Measurements from ENCODE around the gene PTBP2. TPM values are rescaled to one million over a fixed set of nuclear protein-coding genes. Genes with fewer than 3 reads are reported as not detected.

PTBP2 gene
- total and polyA plus RNA-seq, 2 experiments from 2014 or later, result 8.3 to 9.6 TPM

- peaks cover 8% of the 10 kb centered on the region for H3K36me3 ChIP-seq (ENCODE audit: low read depth)
- no peaks in the 10 kb centered on the region for H3K27me3 ChIP-seq (replicated peaks; ENCODE audit: insufficient read depth)
- H3K9me2 ChIP-seq (ENCODE audit: insufficient read depth), result no peaks in the 10 kb centered on the region
- no peaks in the 10 kb centered on the region for H3F3A ChIP-seq (ENCODE audit: insufficient read depth)
- H3K79me2 ChIP-seq (ENCODE audit: insufficient read depth), result peaks cover 61% of the 10 kb centered on the region
- no peaks in the 10 kb centered on the region for H3K9me3 ChIP-seq (ENCODE audit: low read depth)
- H3K27ac ChIP-seq, result peak overlapping the region; percentile 92
- H3K4me3 ChIP-seq, result peak overlapping the region; percentile 85
- peak overlapping the region; percentile 98 for H2AFZ ChIP-seq
- peaks cover 18% of the 10 kb centered on the region for H3K4me1 ChIP-seq (ENCODE audit: insufficient read depth)
- no peak for TF ChIP-seq EZH2phosphoT487 (IDR thresholded peaks at IDR 0.05; ENCODE audit: insufficient read depth, low read depth)
- no peak for TF ChIP-seq EZH2 (IDR thresholded peaks at IDR 0.05; ENCODE audit: insufficient read depth, poor library complexity, severe bottlenecking)
- peak overlapping the region; percentile 97 for H3K9ac ChIP-seq
- peak; percentile 8 for DNase-seq
- in situ Hi-C loops (cut with MboI), result no loop called here
- 32 to 34% methylated on average over 3 of the region's 3 CpGs for WGBS, 2 experiments (ENCODE audit: low coverage in 1 of 2, low lambda C conversion rate in 2 of 2, missing lambda C conversion rate in 2 of 2)
- H3K4me2 ChIP-seq (ENCODE audit: unreplicated experiment), result peak overlapping the region; percentile 96
- no peaks in the 10 kb centered on the region for H4K20me1 ChIP-seq (ENCODE audit: insufficient read depth)
Measured at GRCh38 chr1:96722958-96723357, 1.4 kb downstream of the PTBP2 start.

GRCh38 chr1:96723377-96723776, 1.8 kb downstream of the PTBP2 start:
- TF ChIP-seq EZH2 (IDR thresholded peaks at IDR 0.05; ENCODE audit: insufficient read depth, poor library complexity, severe bottlenecking) (no peak), EZH2phosphoT487 (IDR thresholded peaks at IDR 0.05; ENCODE audit: insufficient read depth, low read depth) (no peak)
- no peaks in the 10 kb centered on the region for H3F3A ChIP-seq (ENCODE audit: insufficient read depth)
- peaks cover 13% of the 10 kb centered on the region for H3K36me3 ChIP-seq (ENCODE audit: low read depth)
- peak overlapping the region; percentile 23; the same call in 1 of the 2 replicates for H3K27ac ChIP-seq
- H3K9me3 ChIP-seq (ENCODE audit: low read depth), result no peaks in the 10 kb centered on the region
- H2AFZ ChIP-seq, result no peak overlapping the region
- peak overlapping the region; percentile 97 for H3K9ac ChIP-seq
- H3K9me2 ChIP-seq (ENCODE audit: insufficient read depth), result no peaks in the 10 kb centered on the region
- H3K4me3 ChIP-seq, result peak overlapping the region; percentile 85
- H3K4me2 ChIP-seq (ENCODE audit: unreplicated experiment), result peak overlapping the region; percentile 96
- peak; percentile 23 for DNase-seq
- in situ Hi-C loops (cut with MboI), result no loop called here
- peaks cover 18% of the 10 kb centered on the region for H3K4me1 ChIP-seq (ENCODE audit: insufficient read depth)
- 11 to 13% methylated on average over 4 of the region's 4 CpGs for WGBS, 2 experiments (ENCODE audit: low coverage in 1 of 2, low lambda C conversion rate in 2 of 2, missing lambda C conversion rate in 2 of 2)
- H3K79me2 ChIP-seq (ENCODE audit: insufficient read depth), result peaks cover 65% of the 10 kb centered on the region
- H4K20me1 ChIP-seq (ENCODE audit: insufficient read depth), result no peaks in the 10 kb centered on the region
- H3K27me3 ChIP-seq (replicated peaks; ENCODE audit: insufficient read depth), result no peaks in the 10 kb centered on the region

DNA sequence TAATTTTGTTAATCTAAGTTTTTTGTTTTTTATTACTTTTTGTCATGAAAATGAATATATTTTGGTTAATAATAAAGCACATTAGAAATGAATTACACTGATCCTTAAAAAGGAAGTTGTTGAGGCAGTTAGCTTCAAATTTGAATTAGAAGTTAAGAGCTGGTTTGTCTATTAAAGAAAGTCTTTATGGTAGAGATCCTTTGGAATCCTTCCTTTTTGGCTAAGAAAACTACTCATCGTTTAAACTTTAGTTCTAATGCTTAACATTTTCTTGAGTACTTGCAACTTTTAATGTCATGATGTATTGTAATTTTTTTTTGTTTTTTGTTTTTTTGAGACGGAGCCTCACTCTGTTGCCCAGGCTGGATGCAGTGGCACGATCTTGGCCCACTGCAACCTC, 2.4 kb downstream of the PTBP2 start:
- Histone ChIP-seq H3K79me2 (ENCODE audit: insufficient read depth) (peaks cover 71% of the 10 kb centered on the region), H3F3A (ENCODE audit: insufficient read depth) (no peaks in the 10 kb centered on the region), H2AFZ (no peak overlapping the region), H3K9me3 (ENCODE audit: low read depth) (no peaks in the 10 kb centered on the region), H3K9ac (peak overlapping the region; percentile 97), H3K27me3 (replicated peaks; ENCODE audit: insufficient read depth) (no peaks in the 10 kb centered on the region), H3K4me1 (ENCODE audit: insufficient read depth) (peaks cover 18% of the 10 kb centered on the region), H3K27ac (0 out of 2 replicates have a peak overlapping the region, but pooled peaks have one; percentile 23), H4K20me1 (ENCODE audit: insufficient read depth) (no peaks in the 10 kb centered on the region), H3K9me2 (ENCODE audit: insufficient read depth) (no peaks in the 10 kb centered on the region), H3K4me2 (ENCODE audit: unreplicated experiment) (peak overlapping the region; percentile 96), H3K4me3 (peak overlapping the region; percentile 85), H3K36me3 (ENCODE audit: low read depth) (peaks cover 14% of the 10 kb centered on the region)
- in situ Hi-C loops (cut with MboI), result no loop called here
- 51 to 54% methylated on average over 3 of the region's 3 CpGs for WGBS, 2 experiments (ENCODE audit: low coverage in 1 of 2, low lambda C conversion rate in 2 of 2, missing lambda C conversion rate in 2 of 2)
- TF ChIP-seq EZH2phosphoT487 (IDR thresholded peaks at IDR 0.05; ENCODE audit: insufficient read depth, low read depth) (no peak), EZH2 (IDR thresholded peaks at IDR 0.05; ENCODE audit: insufficient read depth, poor library complexity, severe bottlenecking) (no peak)
- DNase-seq, result no peak

DNA sequence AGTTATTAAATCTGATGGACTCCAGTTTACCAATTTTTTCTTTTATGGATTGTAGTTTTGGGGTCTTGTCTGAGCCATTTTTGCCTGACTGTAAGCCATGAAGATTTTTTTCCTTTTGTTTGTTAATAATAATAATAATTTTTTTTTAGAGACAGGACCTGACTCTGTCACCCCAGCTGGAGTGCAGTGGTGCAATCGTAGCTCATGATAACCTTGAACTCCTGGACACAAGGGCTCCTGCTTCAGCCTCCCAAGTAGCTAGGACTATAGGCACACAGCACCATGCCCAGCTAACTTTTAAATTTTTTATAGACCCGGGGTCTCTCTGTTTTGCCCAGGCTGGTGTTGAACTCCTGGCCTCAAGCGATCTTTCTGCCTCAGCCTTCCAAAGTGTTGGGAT, 6.3 kb downstream of the PTBP2 start:
- Histone ChIP-seq H3F3A (ENCODE audit: insufficient read depth) (no peaks in the 10 kb centered on the region), H3K79me2 (ENCODE audit: insufficient read depth) (peaks cover 100% of the 10 kb centered on the region), H3K4me1 (ENCODE audit: insufficient read depth) (peaks cover 15% of the 10 kb centered on the region), H3K9me2 (ENCODE audit: insufficient read depth) (no peaks in the 10 kb centered on the region), H3K36me3 (ENCODE audit: low read depth) (peaks cover 14% of the 10 kb centered on the region), H3K27ac (no peak overlapping the region), H3K27me3 (replicated peaks; ENCODE audit: insufficient read depth) (no peaks in the 10 kb centered on the region), H3K9me3 (ENCODE audit: low read depth) (no peaks in the 10 kb centered on the region), H2AFZ (no peak overlapping the region), H4K20me1 (ENCODE audit: insufficient read depth) (peaks cover 6% of the 10 kb centered on the region; the same call in 1 of the 2 replicates), H3K4me3 (no peak overlapping the region), H3K9ac (no peak overlapping the region), H3K4me2 (ENCODE audit: unreplicated experiment) (no peak overlapping the region)
- DNase-seq, result no peak
- no peak for TF ChIP-seq EZH2 (IDR thresholded peaks at IDR 0.05; ENCODE audit: insufficient read depth, poor library complexity, severe bottlenecking)
- TF ChIP-seq EZH2phosphoT487 (IDR thresholded peaks at IDR 0.05; ENCODE audit: insufficient read depth, low read depth), result no peak
- WGBS, 2 experiments (ENCODE audit: low coverage in 1 of 2, low lambda C conversion rate in 2 of 2, missing lambda C conversion rate in 2 of 2), result 98 to 99% methylated on average over 3 of the region's 3 CpGs
- in situ Hi-C loops (cut with MboI), result no loop called here

Data from GM23248 (cell line).